AG08396 (cell line): ENCODE measurements around the gene MZT2B.
"Not testable (repeated sequence)": the region's sequence is repeated elsewhere in the genome, so short reads cannot be mapped to it uniquely, and the experiment has no call there.

ENCODE experiments used
- DNase-seq: peaks from one replicate; pipeline ENCODE4 v3.0.0; 2012; ENCODE audit warnings: low spot score, mixed read lengths

Gene MZT2B

GRCh38 chr2:130152816-130153595 lies 29.1 kb upstream of the MZT2B start:
- no peak for DNase-seq

GRCh38 chr2:130153721-130154422 lies 28.2 kb upstream of the MZT2B start:
- not testable (repeated sequence) for DNase-seq

GRCh38 chr2:130154423-130154770 lies 27.7 kb upstream of the MZT2B start:
- not testable (repeated sequence) for DNase-seq

DNA sequence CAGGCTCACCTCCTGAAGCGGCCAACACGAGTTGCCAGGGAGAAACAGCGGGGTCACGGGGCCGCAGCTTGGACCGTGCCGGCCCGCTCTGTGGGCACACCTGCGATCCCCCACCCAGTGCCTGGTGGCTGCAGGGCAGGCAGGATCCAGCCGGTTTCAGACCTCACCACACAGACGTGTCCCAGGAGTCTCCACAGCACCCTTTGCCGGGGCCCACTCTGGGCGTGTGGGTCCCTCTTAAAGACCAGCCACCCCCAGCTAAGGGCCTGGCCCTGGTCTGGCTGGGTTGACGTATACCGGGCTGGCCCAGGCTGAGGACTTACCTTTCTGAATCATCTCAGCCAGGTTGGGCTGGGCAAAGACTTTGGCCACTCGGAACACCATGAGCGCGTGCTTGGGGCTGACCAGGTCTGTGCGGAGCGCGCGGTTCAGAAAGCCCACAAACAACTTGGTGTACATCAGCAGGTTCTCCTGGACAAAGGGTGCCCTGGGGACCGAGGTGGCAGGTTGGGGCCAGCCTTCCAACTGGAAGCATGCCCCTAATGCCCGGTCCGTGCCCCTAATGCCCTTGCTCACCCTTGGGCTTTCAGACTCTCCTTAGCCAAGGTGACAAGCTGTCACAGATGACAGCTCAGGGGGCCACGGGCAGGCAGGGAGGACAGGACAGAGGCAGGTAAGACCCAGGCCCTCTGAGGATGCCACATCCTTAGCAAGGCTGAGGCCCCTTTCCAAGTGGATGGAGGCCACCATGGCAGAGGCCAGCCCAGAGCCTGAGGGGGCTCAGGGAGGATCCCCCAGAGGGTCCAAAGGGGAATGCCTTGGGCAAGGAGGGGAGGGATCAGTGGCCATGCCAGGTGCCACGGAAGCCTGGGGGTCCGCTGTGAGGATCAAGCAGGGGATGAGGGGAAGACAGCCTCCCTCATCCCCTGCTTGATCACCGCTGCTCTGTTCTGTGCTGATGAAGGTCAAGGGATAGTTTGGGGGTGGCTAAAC lies 27.0 kb upstream of the MZT2B start:
- no peak for DNase-seq

DNA sequence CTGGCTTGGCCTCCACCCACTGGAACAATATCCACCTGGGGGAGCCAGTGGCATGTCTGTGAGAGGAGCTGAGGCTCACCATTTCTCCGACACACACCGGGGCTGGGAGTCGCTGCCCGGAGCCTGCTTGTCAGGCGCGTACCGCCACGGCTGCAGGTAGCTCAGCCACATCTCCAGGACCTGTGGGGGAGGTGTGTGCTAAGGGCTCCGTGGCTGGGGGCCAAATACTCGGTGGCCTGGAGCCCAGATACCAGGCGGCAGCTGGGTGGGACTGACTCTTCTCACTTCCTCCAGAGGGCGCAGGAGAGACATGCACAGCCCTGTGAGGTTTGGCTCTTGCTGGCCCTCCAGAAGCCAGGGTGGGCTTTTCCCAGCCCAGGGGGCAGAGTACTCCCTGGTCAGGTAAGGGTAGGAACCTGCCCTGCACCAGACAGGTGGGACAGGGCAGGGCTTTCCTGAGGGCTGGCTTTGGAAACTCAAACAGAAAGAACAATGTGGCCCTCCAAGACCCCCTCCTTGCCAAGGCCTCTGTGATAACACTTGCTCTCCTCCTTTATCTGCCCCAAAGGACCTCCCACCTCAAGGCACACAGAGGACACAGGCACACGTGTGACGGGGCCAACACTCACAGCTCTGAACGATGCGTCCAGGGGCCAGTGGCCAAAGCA lies 26.0 kb upstream of the MZT2B start:
- DNase-seq = peak; percentile 53

DNA sequence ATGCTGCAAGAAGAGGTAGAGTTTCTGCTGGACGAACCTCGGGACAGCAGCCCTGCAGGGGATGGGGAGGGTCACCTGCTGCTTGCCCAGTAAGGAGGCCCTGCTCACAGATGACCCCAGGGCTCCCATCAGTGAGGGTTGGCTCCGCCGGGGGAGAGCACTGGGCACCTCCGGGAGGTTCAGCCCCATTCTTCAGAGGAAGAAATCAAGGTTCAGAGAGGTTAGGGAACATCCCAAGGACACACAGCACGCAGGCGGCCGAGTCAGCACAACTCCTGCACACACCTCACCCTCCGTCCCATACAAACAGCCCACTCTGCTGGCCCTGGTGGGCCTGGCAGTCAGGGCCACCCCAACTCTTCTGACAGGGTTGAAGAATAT lies 25.4 kb upstream of the MZT2B start:
- DNase-seq = no peak

DNA sequence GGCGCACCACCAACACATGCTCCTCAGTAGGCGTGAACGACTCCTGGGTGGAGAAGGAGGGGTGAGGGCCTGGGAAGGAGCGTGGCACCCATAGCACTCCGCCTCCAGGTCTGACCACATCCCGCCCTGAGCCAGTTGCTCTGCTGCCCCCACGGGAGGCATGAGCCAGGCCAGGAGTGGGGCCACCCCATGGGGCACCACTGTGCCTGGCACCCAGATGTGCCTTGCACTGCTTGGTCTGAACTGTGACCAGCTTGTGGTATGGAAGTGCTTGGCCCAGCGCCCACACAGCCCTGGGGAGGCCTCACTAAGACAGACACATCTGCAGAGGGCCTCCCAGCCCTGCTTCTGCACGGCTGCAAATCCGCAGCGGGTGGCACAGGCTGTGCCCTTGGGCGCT lies 24.7 kb upstream of the MZT2B start:
- not testable (repeated sequence) for DNase-seq

GRCh38 chr2:130157825-130158514 lies 24.1 kb upstream of the MZT2B start:
- DNase-seq = not testable (repeated sequence)

DNA sequence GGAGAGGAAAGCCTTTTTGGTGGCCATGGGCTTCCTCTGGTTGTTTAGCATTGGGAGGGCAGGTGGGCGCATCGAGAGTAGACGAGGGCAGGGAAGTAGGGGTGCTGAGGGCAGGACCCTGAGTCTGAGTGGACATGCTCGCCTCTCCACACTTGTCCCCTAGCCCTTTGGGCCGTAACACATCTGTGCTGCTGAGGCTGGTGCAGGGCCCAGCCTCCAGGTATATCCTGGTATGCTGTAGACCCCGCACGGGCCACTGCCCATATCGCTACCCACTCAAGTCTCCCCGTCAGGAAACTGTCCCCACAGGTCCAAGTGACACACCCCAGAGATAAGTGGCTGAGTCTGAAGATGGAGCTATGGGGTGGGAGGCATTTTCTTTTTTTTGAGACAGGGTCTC lies 23.4 kb upstream of the MZT2B start:
- DNase-seq = no peak

- DNase-seq = not testable (repeated sequence)
Observed at GRCh38 chr2:130159376-130159775, 22.7 kb upstream of the MZT2B start.

GRCh38 chr2:130160131-130160530 lies 21.9 kb upstream of the MZT2B start:
- DNase-seq = no peak

DNA sequence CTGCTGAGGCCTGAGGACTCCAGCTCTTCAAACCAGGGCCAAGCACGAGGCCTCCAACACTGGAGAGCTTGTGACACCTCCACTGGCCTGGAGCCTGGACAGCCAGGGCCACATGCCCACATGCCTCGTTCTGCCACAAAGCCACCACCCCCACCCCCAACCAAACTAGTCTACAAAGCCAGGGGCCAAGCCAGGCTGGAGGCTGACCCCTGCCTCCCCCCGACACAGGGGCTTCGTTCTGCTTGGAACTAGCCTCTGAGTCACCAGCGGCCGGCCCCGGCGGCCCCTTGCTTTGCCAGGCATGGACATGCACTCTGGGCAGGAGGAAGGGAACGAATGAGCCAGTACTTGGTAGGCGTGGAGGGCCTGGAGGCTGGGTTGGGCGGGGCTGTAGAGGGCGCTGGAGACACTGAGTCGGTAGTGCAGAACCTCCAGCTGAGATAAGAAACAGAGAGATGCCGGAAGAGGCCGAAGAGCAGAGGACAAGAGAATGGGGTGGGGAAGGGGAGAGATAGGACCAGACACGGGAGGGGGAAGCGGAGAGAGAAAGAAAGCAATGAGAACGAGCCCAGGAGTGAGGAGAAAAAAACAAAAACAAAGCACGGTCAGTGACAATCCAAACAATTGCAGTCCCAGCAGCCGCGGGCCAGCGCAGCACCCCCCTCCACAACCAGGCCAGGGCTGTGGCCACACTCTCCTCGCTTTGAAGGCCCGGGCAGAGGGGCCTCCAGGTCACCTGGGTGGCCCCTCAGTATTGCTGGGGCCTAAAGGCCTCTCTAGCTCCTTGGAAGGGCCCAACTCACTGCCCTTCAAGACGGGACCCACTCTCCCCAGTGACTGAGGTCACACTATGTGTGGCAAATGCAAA lies 21.0 kb upstream of the MZT2B start:
- not testable (repeated sequence) for DNase-seq

DNA sequence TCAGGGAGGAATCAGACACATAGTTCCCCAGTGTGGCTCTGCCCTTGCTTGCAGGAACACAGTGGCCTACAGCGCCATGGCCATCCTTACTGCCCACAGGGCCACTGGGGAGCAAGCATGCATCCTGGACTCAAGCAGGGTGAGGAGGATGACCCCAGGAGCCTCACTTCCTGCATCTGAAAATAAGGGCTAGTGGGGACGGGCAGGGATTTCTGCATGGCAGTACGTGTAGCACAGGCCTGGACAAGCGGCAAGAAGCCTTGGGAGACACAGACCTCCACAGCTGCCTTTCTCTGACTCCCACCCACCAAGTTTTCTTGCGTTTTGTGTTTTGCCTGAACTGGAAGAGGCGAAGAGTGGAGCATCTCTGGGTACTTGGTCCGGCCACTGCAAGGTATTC lies 19.6 kb upstream of the MZT2B start:
- not testable (repeated sequence) for DNase-seq

- no peak for DNase-seq
Observed at GRCh38 chr2:130162968-130163367, 19.1 kb upstream of the MZT2B start.

DNA sequence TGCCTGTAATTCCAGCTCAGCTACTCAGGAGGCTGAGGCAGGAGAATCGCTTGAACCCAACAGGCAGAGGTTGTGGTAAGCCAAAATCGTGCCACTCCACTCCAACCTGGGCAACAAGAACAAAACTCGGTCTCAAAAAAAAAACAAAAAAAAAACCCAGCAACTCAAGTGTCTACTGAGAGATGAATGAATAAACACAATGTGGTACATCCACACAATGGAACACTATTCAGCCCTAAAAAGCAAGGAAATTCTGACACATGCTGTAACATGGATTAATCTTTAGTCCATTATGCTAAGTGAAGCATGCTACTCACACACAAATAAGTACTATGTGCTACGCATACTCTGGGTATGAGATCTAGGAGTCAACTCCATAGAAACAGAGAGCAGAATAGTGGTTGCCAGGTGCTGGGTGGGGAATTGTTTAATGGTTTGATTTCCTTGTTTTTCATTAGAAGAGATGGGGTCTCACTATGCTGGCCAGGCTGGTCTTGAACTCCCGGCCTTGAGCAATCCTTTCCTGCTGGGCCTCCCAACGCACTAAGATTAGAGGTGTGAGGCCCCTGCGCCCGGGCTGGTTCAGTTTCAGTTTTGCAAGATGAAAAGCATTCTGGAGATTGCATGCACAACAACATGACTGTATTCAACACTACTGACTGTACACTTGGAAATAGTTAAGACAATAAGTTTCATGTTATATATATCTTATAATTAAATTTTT lies 16.6 kb upstream of the MZT2B start:
- DNase-seq = no peak

- DNase-seq = not testable (repeated sequence)
Observed at GRCh38 chr2:130166611-130167010, 15.5 kb upstream of the MZT2B start.

DNA sequence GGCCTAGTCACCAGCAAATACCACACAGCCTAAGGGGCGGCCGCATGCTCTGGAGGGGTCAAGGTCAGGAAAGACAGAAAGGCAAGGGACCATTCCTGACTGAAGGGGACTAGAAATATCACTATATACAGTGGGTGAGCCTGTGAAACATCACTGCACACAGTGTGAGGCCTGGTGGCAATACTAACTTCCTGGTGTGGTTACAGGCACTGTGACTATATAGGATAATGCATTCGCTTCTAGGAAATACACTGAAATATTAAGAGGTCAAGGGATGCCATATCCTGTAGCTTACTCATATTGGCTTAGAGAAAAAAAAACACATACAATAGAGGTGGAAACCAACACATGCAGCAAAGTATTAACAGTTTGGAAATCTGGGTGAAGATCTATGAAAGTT lies 12.9 kb upstream of the MZT2B start:
- not testable (repeated sequence) for DNase-seq

GRCh38 chr2:130169896-130170295 lies 12.2 kb upstream of the MZT2B start:
- DNase-seq = no peak

GRCh38 chr2:130174866-130175265 lies 7.2 kb upstream of the MZT2B start:
- not testable (repeated sequence) for DNase-seq
